Smooth muscle cell (in vitro differentiated cells): ENCODE data around the gene DMAC2L. TPM values are rescaled to one million over a fixed set of nuclear protein-coding genes. Genes with fewer than 3 reads are reported as not detected.

Experiments used
- DNase-seq: peaks from one replicate; lab custom pipeline; 2025; ENCODE audit not compliant: unreplicated experiment; lab: John Stamatoyannopoulos, UW
- H2AFZ ChIP-seq: fragments of 200-600 bp; sonication (generic); 2 replicates; pipeline ENCODE4 v1.6.0; 2016; ENCODE audit warnings: antibody characterized with exemption, low read depth, mild to moderate bottlenecking
- H3F3A ChIP-seq: fragments of 200-600 bp; sonication (generic); 2 replicates; pipeline ENCODE4 v1.6.0; 2017; ENCODE audit warnings: antibody characterized with exemption, low read depth
- H3K27ac ChIP-seq: fragments of 200-600 bp; sonication (generic); 2 replicates; pipeline ENCODE4 v1.5.1; 2016; ENCODE audit warnings: low read depth, mild to moderate bottlenecking
- H3K27me3 ChIP-seq: fragments of 200-600 bp; sonication (generic); 2 replicates; pipeline ENCODE4 v1.6.1; 2016; ENCODE audit warnings: low read depth, mild to moderate bottlenecking
- H3K36me3 ChIP-seq: fragments of 200-600 bp; sonication (generic); 2 replicates; pipeline ENCODE4 v1.5.1; 2016; ENCODE audit warnings: low read depth
- H3K4me1 ChIP-seq: fragments of 200-600 bp; sonication (generic); 2 replicates; pipeline ENCODE4 v1.5.1; 2016; ENCODE audit warnings: low read depth
- H3K4me2 ChIP-seq: fragments of 200-600 bp; sonication (generic); 2 replicates; pipeline ENCODE4 v1.6.0; 2016; ENCODE audit warnings: mild to moderate bottlenecking
- H3K4me3 ChIP-seq: fragments of 200-600 bp; sonication (generic); 2 replicates; pipeline ENCODE4 v1.5.1; 2016; ENCODE audit warnings: mild to moderate bottlenecking
- H3K79me2 ChIP-seq: fragments of 200-600 bp; sonication (generic); 2 replicates; pipeline ENCODE4 v1.6.0; 2016; ENCODE audit warnings: low read depth, mild to moderate bottlenecking
- H3K9ac ChIP-seq: fragments of 200-600 bp; sonication (generic); 2 replicates; pipeline ENCODE4 v1.6.0; 2016; ENCODE audit warnings: low read depth
- H3K9me3 ChIP-seq: fragments of 200-600 bp; sonication (generic); replicated peaks from 2 replicates; pipeline ENCODE4 v1.5.1; 2016; ENCODE audit warnings: low read depth
- H4K20me1 ChIP-seq: fragments of 200-600 bp; sonication (generic); 2 replicates; pipeline ENCODE4 v1.6.0; 2016; ENCODE audit warnings: low read depth
- WGBS: methylation state at CpG from one replicate; pipeline ENCODE4 v1.1.7; 2016; ENCODE audit warnings: low lambda C conversion rate; 5-methylcytosine and 5-hydroxymethylcytosine counted together
- polyA plus RNA-seq: library from polyadenylated mRNA; unstranded; fragments of >200 nt; fragmentation: Nextera tagmentation; extraction: Ambion mirVana; gene quantifications from 2 replicates; pipeline ENCODE4 v1.2.1, GENCODE V29; 2016
- total RNA-seq: library from RNA; depleted of rRNA; stranded (reverse); fragments of >200 nt; gene quantifications from 2 replicates; pipeline ENCODE4 v1.2.3, GENCODE V29; 2014
- TF ChIP-seq, protein P1 (sequence below): fragments of 200-600 bp; sonication (generic); IDR thresholded peaks from 2 replicates; pipeline ENCODE4 v1.5.1; 2017; ENCODE audit warnings: borderline replicate concordance, mild to moderate bottlenecking, antibody characterized with exemption; ENCODE audit not compliant: insufficient read depth, poor library complexity, severe bottlenecking

Gene DMAC2L
- total and polyA plus RNA-seq, 2 experiments from 2014 or later = 1.6 to 8.5 TPM

DNA sequence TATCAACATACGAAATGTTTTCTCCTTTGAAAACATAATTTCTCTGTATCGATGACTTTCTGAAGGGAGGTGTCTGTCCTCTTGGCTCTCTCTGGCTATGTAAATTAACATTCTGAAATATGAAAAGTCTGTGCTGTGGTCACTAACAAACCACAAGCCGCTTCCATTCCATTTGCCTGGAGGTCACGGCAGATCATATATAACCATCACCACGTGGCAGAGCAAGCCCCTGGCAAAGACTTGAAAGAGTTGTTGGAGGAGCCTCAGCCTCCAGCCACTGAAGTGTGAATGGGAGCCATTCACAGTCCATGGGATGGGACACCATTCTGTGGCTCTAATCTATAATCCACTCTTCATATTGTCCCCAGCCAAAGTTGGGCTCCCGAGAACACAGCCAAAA lies 45.0 kb downstream of the DMAC2L start:
- Histone ChIP-seq H3K9me3 (no peaks in the 10 kb centered on the region), H3K4me1 (peaks cover under 1% of the 10 kb centered on the region), H3K36me3 (no peaks in the 10 kb centered on the region), H3K9ac (no peak overlapping the region), H4K20me1 (no peaks in the 10 kb centered on the region), H3K4me3 (no peak overlapping the region), H3K4me2 (no peak overlapping the region), H3K27ac (no peak overlapping the region), H3F3A (no peaks in the 10 kb centered on the region), H3K79me2 (no peaks in the 10 kb centered on the region), H3K27me3 (no peaks in the 10 kb centered on the region), H2AFZ (no peak overlapping the region)
- 88% methylated on average over 6 of the region's 6 CpGs for whole genome bisulfite sequencing
- TF ChIP-seq, protein P1, sequence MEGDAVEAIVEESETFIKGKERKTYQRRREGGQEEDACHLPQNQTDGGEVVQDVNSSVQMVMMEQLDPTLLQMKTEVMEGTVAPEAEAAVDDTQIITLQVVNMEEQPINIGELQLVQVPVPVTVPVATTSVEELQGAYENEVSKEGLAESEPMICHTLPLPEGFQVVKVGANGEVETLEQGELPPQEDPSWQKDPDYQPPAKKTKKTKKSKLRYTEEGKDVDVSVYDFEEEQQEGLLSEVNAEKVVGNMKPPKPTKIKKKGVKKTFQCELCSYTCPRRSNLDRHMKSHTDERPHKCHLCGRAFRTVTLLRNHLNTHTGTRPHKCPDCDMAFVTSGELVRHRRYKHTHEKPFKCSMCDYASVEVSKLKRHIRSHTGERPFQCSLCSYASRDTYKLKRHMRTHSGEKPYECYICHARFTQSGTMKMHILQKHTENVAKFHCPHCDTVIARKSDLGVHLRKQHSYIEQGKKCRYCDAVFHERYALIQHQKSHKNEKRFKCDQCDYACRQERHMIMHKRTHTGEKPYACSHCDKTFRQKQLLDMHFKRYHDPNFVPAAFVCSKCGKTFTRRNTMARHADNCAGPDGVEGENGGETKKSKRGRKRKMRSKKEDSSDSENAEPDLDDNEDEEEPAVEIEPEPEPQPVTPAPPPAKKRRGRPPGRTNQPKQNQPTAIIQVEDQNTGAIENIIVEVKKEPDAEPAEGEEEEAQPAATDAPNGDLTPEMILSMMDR = no peak
- DNase-seq = no peak

DNA sequence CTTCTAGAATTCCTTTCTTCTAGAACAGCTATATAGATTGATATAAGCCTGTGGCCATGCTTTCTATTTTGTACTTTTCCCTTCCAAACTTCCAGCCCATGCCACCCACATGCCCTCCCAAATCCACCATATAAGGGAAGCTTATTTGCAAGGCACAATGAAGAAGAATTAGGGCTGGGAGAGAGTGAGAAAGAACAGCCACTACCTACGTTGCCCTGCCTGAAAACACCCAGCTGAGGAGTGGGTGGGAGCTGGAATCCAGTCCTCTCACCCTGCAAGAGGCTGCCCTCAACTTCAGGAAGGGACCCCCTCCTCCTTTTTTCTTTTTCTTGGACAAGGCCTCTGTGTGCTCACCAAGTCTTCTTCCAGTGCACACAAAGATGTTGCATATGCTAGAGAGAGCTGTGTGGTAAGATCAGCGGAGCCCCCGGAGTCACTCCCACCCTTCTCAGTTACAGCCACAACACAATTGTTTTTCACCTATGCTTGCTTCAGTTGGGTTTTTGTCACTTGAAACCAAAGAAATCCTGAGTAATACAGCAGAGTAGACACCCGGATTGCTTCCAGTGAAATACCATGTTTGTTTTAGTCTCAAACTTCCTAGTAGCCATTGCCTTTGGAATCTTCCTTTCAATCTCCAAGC lies 45.8 kb downstream of the DMAC2L start:
- TF ChIP-seq, protein P1 = no peak
- DNase-seq = no peak
- H3K4me3 ChIP-seq = no peak overlapping the region
- no peak overlapping the region for H3K4me2 ChIP-seq
- H2AFZ ChIP-seq = no peak overlapping the region
- no peak overlapping the region for H3K9ac ChIP-seq
- H4K20me1 ChIP-seq = no peaks in the 10 kb centered on the region
- no peaks in the 10 kb centered on the region for H3K79me2 ChIP-seq
- H3F3A ChIP-seq = no peaks in the 10 kb centered on the region
- H3K27me3 ChIP-seq = no peaks in the 10 kb centered on the region
- H3K36me3 ChIP-seq = no peaks in the 10 kb centered on the region
- 85% methylated on average over 4 of the region's 4 CpGs for WGBS
- H3K4me1 ChIP-seq = no peaks in the 10 kb centered on the region
- H3K27ac ChIP-seq = no peak overlapping the region
- no peaks in the 10 kb centered on the region for H3K9me3 ChIP-seq

DNA sequence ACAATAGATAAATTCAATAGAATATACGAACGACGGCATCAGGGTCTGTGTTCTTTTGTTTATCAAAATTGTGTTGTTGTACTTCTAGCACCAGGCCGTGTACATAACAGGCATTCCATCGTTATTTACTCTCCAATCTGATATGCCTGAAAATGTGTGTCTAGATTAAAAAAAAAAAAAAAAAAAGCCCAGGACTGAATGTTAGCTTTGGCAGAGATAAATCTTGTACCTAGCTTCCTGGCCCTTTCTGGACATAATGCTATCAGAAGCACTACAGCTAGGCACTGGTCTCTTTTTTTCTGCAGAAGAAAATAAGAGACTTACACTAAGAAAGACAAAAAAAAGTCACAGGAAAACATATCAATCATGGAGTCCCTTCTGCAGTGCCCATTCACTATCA lies 47.5 kb downstream of the DMAC2L start:
- Histone ChIP-seq H3K9me3 (no peaks in the 10 kb centered on the region), H3F3A (no peaks in the 10 kb centered on the region), H3K9ac (no peak overlapping the region), H3K4me2 (no peak overlapping the region), H3K27ac (no peak overlapping the region), H3K4me3 (no peak overlapping the region), H3K27me3 (no peaks in the 10 kb centered on the region), H4K20me1 (no peaks in the 10 kb centered on the region), H3K79me2 (no peaks in the 10 kb centered on the region), H3K36me3 (no peaks in the 10 kb centered on the region), H2AFZ (no peak overlapping the region), H3K4me1 (no peaks in the 10 kb centered on the region)
- TF ChIP-seq, protein P1 = no peak
- no peak for DNase-seq
- WGBS = 95% methylated on average over 5 of the region's 5 CpGs

DNA sequence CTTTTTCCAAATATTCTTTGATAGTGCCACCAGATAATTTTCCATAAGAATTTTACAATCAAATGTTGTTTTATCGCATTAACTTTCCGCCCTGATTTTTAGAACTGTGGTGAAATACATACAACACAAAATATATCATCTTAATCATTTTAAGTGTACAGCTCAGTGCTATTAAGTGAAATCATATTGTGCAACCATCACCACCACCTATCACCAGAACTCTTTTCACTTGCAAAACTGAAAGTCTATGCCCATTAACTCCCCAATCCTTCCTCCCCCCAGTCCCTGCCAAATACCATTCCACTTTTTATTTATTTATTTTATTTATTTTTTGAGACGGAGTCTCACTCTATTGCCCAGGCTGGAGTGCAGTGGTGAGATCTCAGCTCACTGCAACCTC lies 48.0 kb downstream of the DMAC2L start:
- H3K9ac ChIP-seq = no peak overlapping the region
- H3K27me3 ChIP-seq = no peaks in the 10 kb centered on the region
- TF ChIP-seq, protein P1 = no peak
- no peak overlapping the region for H3K4me3 ChIP-seq
- H3K36me3 ChIP-seq = no peaks in the 10 kb centered on the region
- no peaks in the 10 kb centered on the region for H3K9me3 ChIP-seq
- H3K4me1 ChIP-seq = no peaks in the 10 kb centered on the region
- no peak overlapping the region for H3K27ac ChIP-seq
- WGBS = 99% methylated on average over 3 of the region's 3 CpGs
- no peak overlapping the region for H2AFZ ChIP-seq
- no peaks in the 10 kb centered on the region for H4K20me1 ChIP-seq
- H3F3A ChIP-seq = no peaks in the 10 kb centered on the region
- DNase-seq = no peak
- no peak overlapping the region for H3K4me2 ChIP-seq
- no peaks in the 10 kb centered on the region for H3K79me2 ChIP-seq
